ENCODE results near the gene MT1X. TPM values are rescaled to one million over a fixed set of nuclear protein-coding genes. Genes with fewer than 3 reads are reported as not detected.
"Not testable (repeated sequence)": the region's sequence is repeated elsewhere in the genome, so short reads cannot be mapped to it uniquely, and the experiment has no call there.

The MT1X gene
- total RNA-seq, 1 donor: 28.8 TPM

DNA sequence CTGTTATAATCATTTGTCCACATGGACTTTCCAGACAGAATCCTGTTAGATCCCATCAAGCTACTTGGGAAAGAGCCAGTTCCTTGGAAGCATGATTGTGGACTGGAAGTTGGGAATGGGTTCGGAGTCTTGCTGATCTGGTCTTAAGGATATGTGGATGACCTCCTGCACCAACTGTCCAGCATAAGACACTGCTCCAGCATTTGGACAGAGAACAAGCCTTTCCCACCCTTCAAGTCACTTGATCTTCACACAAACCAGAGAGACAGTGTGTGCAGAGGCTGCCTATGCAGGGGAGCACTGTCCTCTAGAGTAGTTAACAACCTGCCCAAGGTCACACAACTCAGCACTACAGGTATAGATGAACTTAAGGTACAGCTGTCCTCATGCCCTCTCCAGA, 36.4 kb upstream of the MT1X start:
- peaks cover 17% of the 10 kb centered on the region for H3K4me1 ChIP-seq (ENCODE audit: insufficient read depth, low read length)
- H3K9me3 ChIP-seq (ENCODE audit: low read depth, low read length): no peaks in the 10 kb centered on the region
- H3K4me3 ChIP-seq (ENCODE audit: low read length): no peak overlapping the region
- peaks cover 78% of the 10 kb centered on the region for H3K27me3 ChIP-seq (ENCODE audit: insufficient read depth, low read length)

DNA sequence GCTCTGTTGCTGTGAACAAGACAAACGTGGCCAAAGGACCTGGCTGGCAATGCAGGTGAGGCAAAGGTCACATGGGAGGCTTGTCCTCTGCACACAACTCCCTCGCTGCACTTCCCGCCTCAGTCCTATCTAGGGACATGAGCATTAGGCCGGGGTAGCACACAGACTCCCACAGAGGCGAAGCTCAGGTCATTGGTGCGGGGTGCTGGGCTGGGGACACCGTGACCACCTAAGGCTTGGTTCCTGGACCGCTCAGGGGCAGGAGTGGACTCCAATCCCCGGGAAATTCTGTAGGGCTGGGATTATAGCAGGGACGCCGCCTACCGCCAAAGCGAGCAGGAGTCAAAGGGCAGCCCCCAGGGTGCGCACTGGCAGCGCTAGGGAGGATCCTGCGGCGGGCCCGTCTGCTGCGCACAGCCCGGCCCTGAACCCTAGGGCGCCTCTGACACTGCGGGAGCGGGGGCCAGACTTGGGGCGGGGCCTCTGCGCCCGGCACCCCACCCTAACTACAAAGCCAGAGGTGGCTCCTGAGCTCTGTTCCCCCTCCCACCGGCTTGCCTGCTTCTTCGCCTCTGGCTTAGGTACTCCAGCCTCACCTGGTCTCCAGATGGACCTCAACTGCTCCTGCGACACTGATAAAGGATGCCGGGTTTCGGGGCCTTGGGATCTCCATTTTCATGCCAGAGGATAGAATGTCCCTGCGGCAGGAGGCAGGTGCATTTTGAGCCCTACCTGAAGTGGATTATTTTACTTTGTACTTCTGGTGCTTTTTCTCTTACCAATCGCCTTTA, 34.4 kb upstream of the MT1X start:
- no peaks in the 10 kb centered on the region for H3K9me3 ChIP-seq (ENCODE audit: low read depth, low read length)
- H3K4me1 ChIP-seq (ENCODE audit: insufficient read depth, low read length): peaks cover 15% of the 10 kb centered on the region
- no peak overlapping the region for H3K4me3 ChIP-seq (ENCODE audit: low read length)
- peaks cover 63% of the 10 kb centered on the region for H3K27me3 ChIP-seq (ENCODE audit: insufficient read depth, low read length)

DNA sequence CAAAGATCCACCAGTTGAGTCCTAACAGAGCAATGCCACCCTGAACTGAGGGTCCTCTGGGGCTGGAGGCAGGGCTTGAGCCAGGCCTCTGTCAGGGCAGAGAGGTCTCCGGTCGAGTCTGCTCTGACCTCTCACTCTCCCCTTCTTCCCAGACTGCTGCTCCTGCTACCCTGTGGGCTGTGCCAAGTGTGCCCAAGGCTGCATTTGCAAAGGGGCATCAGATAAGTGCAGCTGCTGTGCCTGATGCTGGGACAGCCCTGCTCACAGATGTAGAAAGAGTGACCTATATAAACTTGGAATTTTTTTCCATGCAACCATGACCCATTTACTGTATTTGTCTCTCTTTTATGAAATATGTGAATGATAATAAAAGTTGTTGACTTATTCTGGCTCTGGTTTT, 33.0 kb upstream of the MT1X start:
- Histone ChIP-seq H3K9me3 (ENCODE audit: low read depth, low read length) (no peaks in the 10 kb centered on the region), H3K27me3 (ENCODE audit: insufficient read depth, low read length) (peaks cover 50% of the 10 kb centered on the region), H3K4me1 (ENCODE audit: insufficient read depth, low read length) (peaks cover under 1% of the 10 kb centered on the region), H3K4me3 (ENCODE audit: low read length) (no peak overlapping the region)

DNA sequence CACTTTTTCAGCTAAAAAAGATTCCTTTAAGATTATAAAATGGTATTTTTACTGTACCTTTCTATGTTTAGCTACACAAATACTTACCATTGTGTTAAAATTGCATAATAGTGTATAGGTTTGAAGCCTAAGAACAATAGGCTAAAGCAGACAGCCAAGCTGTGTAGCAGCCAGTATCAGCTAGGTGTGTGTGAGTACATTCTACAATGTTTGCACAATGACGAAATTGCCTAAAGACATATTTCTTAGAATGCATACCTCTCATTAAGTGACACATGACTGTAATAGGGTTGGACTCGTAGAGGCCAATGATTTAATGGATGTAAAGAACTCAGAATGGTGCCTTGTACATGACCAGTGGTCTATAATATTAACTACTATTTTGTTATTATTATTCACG, 32.5 kb upstream of the MT1X start:
- H3K9me3 ChIP-seq (ENCODE audit: low read depth, low read length): no peaks in the 10 kb centered on the region
- no peaks in the 10 kb centered on the region for H3K4me1 ChIP-seq (ENCODE audit: insufficient read depth, low read length)
- H3K4me3 ChIP-seq (ENCODE audit: low read length): no peak overlapping the region
- peaks cover 45% of the 10 kb centered on the region for H3K27me3 ChIP-seq (ENCODE audit: insufficient read depth, low read length)

DNA sequence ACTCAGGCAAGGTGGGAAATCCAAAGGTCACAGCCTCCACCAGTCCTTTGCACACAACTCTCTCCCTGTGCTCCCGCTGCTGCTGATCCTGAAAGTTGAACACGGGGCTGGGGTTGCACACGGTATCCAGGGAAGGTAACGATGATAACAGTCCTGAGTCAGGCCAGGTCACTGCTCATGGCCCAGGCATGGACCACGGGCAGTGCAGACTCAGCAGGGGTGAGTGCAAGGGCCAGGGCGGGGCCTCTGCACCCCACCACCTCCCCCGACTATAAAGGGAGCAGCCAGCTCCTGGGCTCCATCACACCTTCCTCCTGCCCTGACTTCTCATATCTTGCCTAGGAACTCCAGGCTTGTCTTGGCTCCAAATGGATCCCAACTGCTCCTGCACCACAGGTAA, 30.7 kb upstream of the MT1X start, which contains the start of gene MT1B:
MT1B (plus strand) TSS at position 301 of the 400 bp plus-strand sequence; CDS start at position 369, 68 bp downstream.
- Histone ChIP-seq H3K4me3 (ENCODE audit: low read length) (no peak within 1 kb of the TSS), H3K9me3 (ENCODE audit: low read depth, low read length) (no peaks in the 10 kb centered on the region), H3K4me1 (ENCODE audit: insufficient read depth, low read length) (no peaks in the 10 kb centered on the region), H3K27me3 (ENCODE audit: insufficient read depth, low read length) (peaks cover 31% of the 10 kb centered on the region)

DNA sequence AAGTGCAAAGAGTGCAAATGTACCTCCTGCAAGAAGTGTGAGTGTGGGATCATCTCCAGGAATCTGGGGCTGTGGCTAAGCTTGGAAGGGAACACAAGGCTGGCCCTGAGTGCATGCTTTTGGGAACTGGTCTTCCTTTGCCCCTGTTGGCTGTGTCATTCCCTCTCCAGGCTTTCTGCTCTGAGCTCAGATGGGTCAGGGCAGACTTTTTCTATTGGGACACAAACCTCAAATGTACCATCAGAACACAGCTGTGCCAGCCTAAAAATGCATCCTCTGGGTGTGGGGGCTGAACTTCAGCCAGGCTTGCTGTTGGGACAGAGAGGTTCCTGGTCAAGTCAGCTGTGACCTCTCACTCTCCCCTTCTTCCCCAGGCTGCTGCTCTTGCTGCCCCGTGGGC, 29.7 kb upstream of the MT1X start:
- Histone ChIP-seq H3K4me3 (ENCODE audit: low read length) (no peak overlapping the region), H3K9me3 (ENCODE audit: low read depth, low read length) (no peaks in the 10 kb centered on the region), H3K27me3 (ENCODE audit: insufficient read depth, low read length) (peaks cover 24% of the 10 kb centered on the region), H3K4me1 (ENCODE audit: insufficient read depth, low read length) (peaks cover 4% of the 10 kb centered on the region)

DNA sequence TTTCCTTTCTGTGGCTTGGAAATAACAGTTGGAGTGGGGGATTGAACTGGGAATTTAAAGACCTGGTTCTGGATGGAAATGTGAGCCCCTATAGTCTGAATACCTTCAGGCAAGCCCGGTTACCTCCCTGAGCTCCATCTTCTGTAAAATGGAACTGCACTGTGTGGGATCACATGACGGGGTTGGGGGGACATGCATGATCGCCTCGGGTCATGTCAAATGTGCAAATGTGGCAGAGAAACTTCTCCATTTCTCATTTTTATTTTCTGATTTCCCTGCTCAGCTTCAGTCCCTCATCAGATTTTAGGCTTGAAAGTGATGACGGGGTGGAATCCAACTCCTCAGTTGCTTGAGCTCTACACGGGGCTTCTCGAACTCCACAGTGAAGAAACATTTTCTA, 29.1 kb upstream of the MT1X start:
- Histone ChIP-seq H3K4me1 (ENCODE audit: insufficient read depth, low read length) (peaks cover 8% of the 10 kb centered on the region), H3K4me3 (ENCODE audit: low read length) (no peak overlapping the region), H3K27me3 (ENCODE audit: insufficient read depth, low read length) (peaks cover 18% of the 10 kb centered on the region), H3K9me3 (ENCODE audit: low read depth, low read length) (no peaks in the 10 kb centered on the region)

DNA sequence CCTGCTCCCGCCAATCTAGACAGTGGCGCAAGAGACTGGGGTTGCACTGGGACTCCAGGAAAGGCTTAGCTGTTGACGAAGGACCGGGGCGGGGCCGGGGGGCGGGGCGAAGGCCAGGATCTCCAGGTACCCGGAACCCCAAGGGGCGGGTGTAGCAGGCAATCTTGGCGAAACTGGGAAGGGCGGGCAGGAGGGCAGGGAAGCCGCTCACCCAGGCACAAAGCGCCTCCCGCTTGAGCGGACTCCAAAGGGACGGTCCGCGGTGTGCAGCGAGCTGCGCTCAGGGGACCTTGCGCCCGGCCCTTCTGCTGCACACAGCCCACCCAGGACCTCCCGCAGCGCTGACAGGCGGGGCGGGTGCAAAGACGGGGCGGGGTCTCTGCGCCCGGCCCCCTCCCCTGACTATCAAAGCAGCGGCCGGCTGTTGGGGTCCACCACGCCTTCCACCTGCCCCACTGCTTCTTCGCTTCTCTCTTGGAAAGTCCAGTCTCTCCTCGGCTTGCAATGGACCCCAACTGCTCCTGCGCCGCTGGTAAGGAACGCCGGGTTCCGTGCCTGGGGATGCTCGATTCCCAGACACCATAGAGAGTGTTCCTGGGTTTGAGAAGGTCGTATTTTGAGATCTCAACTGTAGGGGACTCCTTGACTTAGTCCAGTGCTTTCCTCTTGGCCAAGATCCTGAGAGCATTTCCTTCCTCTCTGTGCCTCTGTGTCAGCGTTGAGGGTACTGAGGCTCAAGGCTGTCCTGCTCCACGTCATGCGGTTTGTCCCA, 24.5 kb upstream of the MT1X start, which contains the start of gene MT1F:
MT1F (plus strand) TSS at position 405 of the 772 bp plus-strand sequence; CDS start at position 505, 100 bp downstream.
- peak within 1 kb of the TSS; percentile 56 for H3K4me3 ChIP-seq (ENCODE audit: low read length)

DNA sequence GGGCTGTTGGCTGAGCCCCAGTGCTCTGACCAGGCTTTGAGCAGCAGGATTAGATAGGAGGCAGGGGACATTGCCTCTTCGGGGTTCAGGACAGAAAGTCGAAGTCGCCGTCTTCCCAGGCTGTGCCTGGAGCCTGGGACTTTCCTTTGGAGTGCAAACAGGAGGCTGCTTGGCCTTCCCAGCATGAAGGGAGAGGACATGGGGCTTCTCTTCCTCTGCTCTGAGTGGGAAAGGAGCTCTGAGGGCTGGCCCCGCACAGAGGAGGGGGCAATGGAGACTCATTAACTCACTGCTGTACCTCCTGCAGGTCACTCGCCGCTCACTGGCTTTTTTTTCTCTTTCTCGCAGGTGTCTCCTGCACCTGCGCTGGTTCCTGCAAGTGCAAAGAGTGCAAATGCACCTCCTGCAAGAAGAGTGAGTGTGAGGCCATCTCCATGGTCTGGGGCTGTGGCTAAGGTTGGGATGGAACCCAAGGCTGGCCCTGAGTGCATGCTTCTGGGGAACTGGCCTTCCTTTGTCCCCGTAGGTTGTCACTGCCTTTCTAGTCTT, 23.9 kb upstream of the MT1X start:
- Histone ChIP-seq H3K9me3 (ENCODE audit: low read depth, low read length) (no peaks in the 10 kb centered on the region), H3K4me1 (ENCODE audit: insufficient read depth, low read length) (peaks cover 17% of the 10 kb centered on the region), H3K4me3 (ENCODE audit: low read length) (peak overlapping the region; percentile 56), H3K27me3 (ENCODE audit: insufficient read depth, low read length) (peaks cover 13% of the 10 kb centered on the region)

More for the DNA sequence above, 24.5 kb upstream of the MT1X start, which contains the start of gene MT1F:
- H3K9me3 ChIP-seq (ENCODE audit: low read depth, low read length): no peaks in the 10 kb centered on the region
- peaks cover 17% of the 10 kb centered on the region for H3K4me1 ChIP-seq (ENCODE audit: insufficient read depth, low read length)
- peaks cover 8% of the 10 kb centered on the region for H3K27me3 ChIP-seq (ENCODE audit: insufficient read depth, low read length)

DNA sequence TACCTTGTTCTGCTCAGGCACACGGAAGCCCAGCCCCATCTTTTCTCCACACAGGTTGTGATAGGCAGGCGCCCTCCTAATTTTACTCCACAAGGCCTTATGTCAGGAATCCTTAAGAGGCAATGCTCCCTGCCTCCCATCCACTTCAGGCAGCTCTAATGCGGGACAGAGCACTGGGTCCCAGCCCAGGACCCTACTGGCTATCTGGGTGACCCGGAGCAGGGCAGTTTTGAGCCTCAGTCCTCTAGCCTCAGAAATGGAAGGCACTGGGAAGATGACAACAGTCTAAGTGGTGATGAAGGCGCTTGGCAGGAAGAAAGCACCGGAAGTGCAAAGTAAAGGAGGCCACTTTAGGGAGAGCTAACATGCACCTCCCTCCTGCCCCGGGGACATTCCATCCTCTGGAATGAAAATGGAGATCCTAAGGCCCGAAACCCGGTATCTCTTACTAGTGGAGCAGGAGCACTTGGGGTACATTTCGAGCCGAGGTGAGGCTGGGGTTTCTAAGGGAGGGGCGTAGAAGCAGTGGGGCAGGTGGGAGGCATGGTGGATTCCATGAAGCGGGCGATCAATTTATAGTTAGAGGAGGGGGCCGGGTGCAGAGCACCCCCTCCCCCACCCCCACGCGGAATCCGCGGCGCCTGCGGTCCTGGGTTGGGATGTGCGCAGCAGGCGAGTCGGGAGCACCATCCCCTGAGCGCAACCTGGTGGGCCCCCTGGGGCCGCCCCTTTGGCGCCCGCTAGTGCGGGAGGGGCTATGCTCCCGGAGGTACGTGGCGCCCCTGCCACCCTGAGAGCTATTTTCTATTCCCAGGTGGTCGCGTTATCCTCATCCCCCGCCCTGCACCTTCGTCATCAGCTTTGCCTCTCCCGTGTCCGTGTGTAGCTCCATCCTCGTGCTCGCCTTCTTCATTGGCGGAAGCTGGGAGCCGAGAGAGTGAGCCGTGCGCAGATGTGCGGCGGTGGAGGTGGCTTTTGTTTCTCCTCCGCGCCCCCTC, 19.6 kb upstream of the MT1X start:
- Histone ChIP-seq H3K4me1 (ENCODE audit: insufficient read depth, low read length) (peaks cover 14% of the 10 kb centered on the region), H3K27me3 (ENCODE audit: insufficient read depth, low read length) (peaks cover 52% of the 10 kb centered on the region), H3K4me3 (ENCODE audit: low read length) (peak overlapping the region; percentile 19), H3K9me3 (ENCODE audit: low read depth, low read length) (no peaks in the 10 kb centered on the region)

DNA sequence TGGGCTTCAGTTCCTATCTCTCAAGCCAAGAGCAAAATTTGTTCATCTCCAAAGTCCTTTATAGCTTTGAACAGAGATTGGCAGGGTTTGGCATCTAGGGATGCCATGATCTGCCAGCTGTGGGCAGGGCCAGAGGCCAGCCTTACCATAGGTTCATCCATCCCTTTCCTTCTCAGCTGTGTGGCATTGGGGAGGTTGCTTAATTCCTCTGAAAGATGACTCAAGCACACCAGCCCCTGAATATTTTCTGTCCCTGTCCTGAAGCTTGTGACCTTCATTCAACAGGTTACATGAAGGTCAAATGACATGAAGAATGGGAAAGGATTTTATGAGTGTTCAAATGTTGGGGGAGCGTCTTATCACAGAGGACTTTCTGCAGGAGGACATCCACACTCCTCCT, 17.8 kb upstream of the MT1X start:
- Histone ChIP-seq H3K27me3 (ENCODE audit: insufficient read depth, low read length) (peaks cover 70% of the 10 kb centered on the region), H3K4me1 (ENCODE audit: insufficient read depth, low read length) (peaks cover 4% of the 10 kb centered on the region), H3K9me3 (ENCODE audit: low read depth, low read length) (no peaks in the 10 kb centered on the region), H3K4me3 (ENCODE audit: low read length) (no peak overlapping the region)

DNA sequence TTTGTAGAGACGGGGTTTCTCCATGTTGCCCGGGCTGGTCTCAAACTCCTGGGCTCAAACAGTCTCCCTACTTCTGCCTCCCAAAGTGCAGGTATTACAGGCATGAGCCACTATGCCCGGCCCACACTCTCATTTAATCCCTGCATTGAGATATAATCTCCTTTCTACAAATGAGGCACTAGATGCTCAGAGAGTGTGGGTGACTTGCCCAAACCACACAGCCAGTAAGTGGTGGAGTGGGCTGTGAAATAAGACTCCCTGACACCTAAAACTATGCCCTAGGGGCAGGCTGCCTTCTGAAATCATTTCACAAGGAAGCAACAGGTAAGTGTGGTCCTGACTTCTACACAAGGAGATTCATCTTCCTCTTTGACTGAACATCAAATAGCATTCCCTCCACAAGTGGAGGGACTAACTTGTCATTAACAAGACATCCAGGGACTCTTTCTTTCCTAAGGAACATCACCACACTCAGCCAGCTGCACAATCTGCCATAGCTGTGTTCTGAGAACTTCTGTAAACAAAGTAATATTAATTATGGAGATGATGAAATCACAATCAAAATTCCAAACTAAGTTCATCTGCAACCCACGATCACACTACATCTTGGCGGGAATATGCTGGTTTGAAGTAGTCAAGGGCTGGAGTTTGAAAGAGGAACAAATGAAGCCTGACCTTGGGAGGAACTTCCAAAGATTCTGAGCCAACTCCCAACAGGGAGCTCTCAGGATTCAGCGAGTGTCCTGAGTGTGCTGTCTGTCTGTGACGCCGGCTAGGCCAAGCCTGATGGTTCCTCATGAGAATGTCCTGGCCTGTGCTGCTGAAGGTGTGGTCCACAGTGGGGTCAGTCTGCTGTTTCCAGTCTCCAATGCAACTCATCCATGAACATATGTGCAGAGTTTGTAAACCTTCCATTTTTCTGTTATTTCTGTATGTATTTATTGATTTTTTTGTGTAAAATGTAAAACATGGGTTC, 16.7 kb upstream of the MT1X start:
- H3K4me1 ChIP-seq (ENCODE audit: insufficient read depth, low read length); H3K9me3 ChIP-seq (ENCODE audit: low read depth, low read length); H3K4me3 ChIP-seq (ENCODE audit: low read length): not testable (repeated sequence)
- peaks cover 81% of the 10 kb centered on the region for H3K27me3 ChIP-seq (ENCODE audit: insufficient read depth, low read length)

All from mononuclear cell (primary cell).